GDM1 (cell line): ENCODE data around the gene MAG.

ENCODE experiments used
- DNase-seq: peaks from one replicate; lab custom pipeline; 2025; lab: John Stamatoyannopoulos, UW

Gene MAG

GRCh38 chr19:35265126-35265899 lies 26.6 kb upstream of the MAG start:
- DNase-seq, result no peak

- no peak for DNase-seq
Observed at GRCh38 chr19:35265900-35266519, 26.0 kb upstream of the MAG start.

DNA sequence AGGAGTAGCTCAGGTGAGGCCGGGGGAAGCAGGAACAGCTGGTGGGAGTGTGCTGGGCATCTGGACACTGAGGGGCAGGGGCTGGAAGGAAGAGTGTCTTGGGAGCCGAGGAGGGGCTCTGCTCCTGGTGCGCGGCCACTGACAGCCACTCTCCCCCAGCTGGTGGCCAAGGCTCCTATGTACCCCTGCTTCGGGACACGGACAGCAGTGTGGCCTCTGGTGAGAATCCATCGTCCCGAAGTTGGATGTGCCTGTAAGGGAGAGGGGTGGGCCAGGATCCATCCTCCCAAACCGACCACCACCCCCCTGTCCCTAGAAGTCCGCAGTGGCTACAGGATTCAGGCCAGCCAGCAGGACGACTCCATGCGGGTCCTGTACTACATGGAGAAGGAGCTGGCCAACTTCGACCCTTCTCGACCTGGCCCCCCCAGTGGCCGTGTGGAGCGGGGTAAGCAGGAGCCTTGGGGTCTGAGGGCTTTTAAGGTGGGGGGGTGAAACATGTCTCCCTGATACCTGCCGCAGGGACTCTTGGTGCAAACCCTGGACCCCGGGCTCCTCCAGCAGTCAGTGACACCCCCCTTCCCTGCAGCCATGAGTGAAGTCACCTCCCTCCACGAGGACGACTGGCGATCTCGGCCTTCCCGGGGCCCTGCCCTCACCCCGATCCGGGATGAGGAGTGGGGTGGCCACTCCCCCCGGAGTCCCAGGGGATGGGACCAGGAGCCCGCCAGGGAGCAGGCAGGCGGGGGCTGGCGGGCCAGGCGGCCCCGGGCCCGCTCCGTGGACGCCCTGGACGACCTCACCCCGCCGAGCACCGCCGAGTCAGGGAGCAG lies 25.2 kb upstream of the MAG start:
- DNase-seq, result no peak

DNA sequence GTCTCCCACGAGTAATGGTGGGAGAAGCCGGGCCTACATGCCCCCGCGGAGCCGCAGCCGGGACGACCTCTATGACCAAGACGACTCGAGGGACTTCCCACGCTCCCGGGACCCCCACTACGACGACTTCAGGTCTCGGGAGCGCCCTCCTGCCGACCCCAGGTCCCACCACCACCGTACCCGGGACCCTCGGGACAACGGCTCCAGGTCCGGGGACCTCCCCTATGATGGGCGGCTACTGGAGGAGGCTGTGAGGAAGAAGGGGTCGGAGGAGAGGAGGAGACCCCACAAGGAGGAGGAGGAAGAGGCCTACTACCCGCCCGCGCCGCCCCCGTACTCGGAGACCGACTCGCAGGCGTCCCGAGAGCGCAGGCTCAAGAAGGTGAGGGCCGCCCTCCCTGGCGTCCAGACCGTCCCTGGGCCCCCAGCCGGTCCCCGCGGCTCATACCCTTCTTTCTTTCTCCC lies 24.6 kb upstream of the MAG start:
- no peak for DNase-seq

DNA sequence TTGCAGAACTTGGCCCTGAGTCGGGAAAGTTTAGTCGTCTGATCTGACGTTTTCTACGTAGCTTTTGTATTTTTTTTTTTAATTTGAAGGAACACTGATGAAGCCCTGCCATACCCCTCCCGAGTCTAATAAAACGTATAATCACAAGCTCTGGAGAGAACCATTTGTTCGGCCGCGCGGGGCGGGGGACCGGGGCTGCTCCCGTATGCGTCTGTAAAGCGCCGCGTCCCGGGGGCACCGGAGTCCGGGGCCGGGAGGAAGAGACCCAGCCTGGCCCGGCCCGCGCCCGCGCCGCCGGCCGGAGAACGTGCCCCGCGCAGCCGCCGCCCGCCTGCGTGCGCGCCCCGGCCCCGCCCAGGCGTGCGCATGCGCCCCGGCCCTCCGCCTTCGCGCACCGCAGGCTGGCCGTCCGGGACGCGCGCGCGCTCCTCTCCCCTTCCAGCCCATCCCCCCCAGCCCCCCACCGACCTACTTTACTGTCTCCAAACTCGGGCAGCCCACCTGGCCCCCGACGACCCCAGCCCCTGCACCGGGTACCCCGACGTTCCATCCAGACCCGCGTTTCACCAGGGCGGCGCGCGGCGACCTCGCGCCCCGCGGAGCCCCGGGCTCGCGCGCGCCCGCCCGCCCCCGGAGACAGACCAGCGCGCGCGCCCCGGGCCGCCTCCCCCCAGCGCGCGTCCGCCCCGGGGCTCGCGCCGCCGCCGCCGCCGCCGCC lies 24.0 kb upstream of the MAG start:
- DNase-seq, result peak; percentile 77

DNA sequence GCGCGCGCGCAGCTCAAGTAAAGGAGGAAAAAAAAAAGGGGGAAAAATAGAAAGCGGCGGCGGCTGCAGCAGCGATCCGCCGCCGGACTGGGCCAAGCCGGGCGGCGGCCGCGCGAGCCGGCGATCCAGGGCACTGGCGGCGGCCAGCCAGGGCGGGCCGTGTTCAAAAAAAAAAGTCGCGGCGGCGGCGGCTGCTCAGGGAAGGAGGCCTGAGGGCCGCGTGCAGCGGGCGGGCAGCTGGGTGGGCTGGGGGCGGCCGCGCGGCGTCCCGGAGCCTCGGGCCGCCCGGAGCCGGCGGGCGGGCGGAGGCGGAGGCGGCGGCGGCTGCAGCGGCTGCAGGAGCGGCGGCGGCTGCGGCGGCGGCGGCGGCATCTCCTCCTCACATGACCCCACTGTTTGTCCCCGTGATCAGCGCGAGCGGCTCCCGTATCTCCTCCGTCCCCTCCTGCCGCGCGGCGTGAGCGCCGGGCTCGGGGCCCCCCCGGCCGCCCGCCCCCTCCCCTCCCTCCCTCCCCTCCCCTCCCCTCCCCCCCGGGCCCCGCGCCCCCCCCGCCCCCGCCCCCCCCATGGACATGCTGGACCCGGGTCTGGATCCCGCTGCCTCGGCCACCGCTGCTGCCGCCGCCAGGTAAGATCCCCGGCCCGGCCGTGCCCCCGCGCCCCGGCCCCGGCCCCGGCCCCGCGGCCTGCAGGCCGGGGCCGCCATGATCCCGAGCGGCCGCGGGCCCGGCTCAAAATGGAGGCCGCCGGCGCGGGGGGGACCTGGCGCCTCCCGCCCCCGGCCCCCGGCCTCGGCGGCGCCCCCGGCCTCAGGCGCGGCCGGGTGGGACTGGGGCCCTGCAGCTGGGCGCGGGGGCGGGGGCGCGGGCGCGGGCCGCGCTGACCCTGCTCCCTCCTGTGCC lies 23.2 kb upstream of the MAG start, which contains the start of gene USF2:
Gene USF2, plus strand, starts transcription at position 427 of the 902 bp plus-strand sequence. Its CDS starts 140 bp downstream, at position 567.
- peak; percentile 70 for DNase-seq

GRCh38 chr19:35269438-35270117 lies 22.4 kb upstream of the MAG start:
- peak; percentile 56 for DNase-seq

GRCh38 chr19:35270381-35270811 lies 21.6 kb upstream of the MAG start:
- DNase-seq, result no peak

DNA sequence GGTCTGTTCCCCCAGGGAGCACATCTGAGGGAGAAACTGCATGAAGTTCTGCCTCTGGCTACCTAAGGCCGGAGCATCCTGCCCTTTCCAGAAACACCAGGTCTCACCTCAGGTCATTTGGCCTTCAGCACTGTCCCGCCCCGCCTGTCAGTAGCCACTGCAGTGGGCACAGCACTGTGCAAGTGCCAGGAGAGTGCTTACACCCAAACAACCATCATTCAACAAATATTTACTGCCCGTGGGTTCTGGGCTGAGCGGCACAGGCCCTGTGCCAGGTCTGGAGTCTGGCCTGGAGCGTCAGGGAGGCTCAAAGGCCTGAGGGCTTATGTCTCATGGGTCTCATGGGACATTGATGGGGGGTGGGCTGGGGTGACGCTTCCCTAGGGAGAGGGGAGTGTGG lies 20.4 kb upstream of the MAG start:
- DNase-seq, result no peak

DNA sequence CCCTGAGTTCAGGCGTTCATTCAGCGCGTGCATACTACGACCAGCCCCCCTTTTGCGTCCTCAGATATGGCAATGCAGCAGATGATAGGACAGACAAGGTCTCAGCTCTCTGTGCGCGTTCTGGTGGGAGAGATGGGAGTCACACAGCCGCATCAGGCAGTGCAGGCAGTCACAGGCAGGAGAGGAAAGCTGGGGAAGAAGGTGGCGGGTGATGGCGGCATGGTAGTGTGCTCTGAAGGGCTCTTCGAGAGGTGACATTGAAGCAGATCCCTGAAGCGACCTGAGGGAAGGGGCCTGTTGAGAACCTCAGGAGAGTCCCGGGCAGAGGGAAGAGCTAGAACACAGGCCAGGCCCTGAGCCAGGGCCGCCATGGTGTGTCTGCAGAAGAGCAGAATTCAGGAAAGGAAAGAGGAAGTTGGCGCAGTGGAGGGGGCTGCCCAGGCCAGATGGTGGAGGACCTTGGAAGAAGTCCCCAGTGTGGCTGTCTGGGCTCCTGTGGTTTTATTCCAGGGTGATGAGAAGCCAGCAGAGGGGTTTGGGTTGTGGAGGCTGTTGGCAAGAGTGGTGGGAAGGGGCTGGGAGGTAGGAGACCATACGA lies 19.7 kb upstream of the MAG start:
- DNase-seq, result peak; percentile 68

DNA sequence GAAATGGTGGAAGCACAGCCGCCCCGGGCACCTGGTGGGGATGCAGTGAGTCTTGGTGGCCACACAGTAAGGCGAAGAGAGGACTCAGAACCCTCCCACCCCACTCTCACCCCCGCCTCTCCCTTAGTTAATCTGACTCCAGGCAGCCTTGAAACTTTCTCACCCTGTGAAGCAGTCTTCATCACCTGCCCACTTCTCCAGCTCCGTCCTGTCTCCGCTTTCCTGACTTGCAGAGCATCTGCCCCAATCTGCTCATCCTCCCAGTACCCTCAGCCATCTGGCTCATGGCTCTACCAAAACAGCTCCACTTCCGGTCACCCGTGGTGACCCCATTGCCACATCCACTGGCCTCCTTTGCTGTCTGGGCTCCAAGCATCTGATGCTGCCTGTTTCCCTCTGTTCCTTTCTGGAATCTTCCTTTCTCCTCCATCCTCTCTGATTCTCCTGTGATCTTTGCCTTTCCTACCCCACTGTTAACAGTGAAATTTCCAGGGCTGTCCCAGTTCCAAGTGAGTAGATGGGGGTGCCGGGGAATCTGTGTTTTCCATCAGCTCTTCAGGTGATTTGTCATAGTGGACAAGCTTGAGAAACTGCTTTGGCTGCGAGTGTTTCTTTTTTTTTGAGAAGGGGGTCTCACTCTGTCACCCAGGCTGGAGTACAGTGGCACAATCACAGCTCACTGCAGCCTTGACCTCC lies 18.9 kb upstream of the MAG start:
- no peak for DNase-seq

- no peak for DNase-seq
Observed at GRCh38 chr19:35273686-35274259, 18.2 kb upstream of the MAG start.

DNA sequence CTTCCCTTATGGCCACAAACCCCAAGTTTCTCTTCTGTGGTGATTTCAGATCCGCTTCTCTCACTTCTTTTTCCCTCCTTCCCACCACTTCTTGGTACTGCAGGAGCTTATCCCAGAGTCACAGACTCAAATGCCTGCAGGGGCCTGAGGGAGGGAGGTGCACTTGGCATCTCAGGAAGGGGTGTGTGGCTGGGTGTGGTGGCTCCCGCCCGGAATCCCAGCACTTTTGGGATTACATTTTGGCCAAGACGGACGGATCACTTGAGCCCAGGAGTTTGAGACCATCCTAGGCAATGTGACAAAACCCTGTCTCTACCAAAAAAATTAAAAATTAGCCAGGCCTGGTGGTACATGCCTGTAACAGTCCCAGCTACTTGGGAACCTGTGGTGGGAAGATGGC lies 17.6 kb upstream of the MAG start:
- DNase-seq, result no peak

DNA sequence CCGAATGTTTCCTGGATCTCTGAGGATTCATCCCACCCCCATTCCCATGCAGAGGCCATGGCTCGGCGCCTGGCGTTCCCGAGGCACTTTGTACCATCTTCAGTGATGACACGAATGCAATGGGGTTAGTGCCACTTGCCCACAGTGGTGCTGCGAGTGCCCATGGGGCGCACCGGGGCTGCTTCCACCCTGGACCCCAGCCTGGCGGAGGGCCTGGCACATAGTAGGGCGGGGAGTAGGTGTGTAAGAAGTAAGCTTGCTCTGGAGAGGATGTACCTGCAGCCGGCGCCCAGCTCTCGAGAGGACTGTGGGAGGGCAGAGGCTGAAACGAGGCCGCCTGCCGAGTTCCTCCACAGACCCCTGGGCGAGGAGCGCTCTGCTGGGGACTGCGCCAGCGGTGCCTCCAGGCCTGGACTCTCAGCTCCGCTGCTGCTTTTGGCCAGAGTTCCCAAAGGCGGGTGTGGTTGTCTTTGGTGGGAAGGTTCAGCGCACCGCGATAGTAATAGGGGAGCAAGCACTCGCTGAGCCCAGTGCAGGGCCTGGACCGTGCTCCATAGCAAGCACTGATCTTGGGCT lies 15.2 kb upstream of the MAG start:
- no peak for DNase-seq

- no peak for DNase-seq
Observed at GRCh38 chr19:35278578-35279284, 13.2 kb upstream of the MAG start.

- no peak for DNase-seq
Observed at GRCh38 chr19:35279374-35279773, 12.6 kb upstream of the MAG start.

- no peak for DNase-seq
Observed at GRCh38 chr19:35279985-35280821, 11.8 kb upstream of the MAG start.
